ENCODE measurements around the gene LIF. TPM values are rescaled to one million over a fixed set of nuclear protein-coding genes. Genes with fewer than 3 reads are reported as not detected.

The LIF gene
- total and polyA plus RNA-seq, 2 of the 4 experiments (the other 2 are of a cell fraction) = 130 to 214 TPM

- TF ChIP-seq MAZ (IDR thresholded peaks at IDR 0.05; ENCODE audit: borderline replicate concordance, low read depth, low read length) (no peak), CHD1 (IDR thresholded peaks at IDR 0.05; ENCODE audit: low read depth, low read length) (no peak), BHLHE40 (IDR thresholded peaks at IDR 0.05; ENCODE audit: low read depth, low read length) (no peak), FOS (IDR thresholded peaks at IDR 0.05; ENCODE audit: low read depth, low read length) (no peak), CTCF (conservative IDR thresholded peaks at IDR 0.05; ENCODE audit: low read depth, low read length) (no peak), RCOR1 (IDR thresholded peaks at IDR 0.05; ENCODE audit: insufficient replicate concordance, low read length) (no peak), POLR2A (IDR thresholded peaks at IDR 0.05; ENCODE audit: low read depth, low read length) (no peak), MXI1 (IDR thresholded peaks at IDR 0.05; ENCODE audit: borderline replicate concordance, low read depth, low read length) (no peak), CEBPB (IDR thresholded peaks at IDR 0.05; ENCODE audit: low read depth, low read length) (no peak), RFX5 (IDR thresholded peaks at IDR 0.05; ENCODE audit: low read depth, low read length) (no peak), USF2 (IDR thresholded peaks at IDR 0.05; ENCODE audit: low read depth, low read length) (no peak), RAD21 (IDR thresholded peaks at IDR 0.05; ENCODE audit: low read length) (no peak), NFE2L2 (IDR thresholded peaks at IDR 0.05; ENCODE audit: low read depth, low read length) (no peak), ELK1 (IDR thresholded peaks at IDR 0.05; ENCODE audit: borderline replicate concordance, low read depth, low read length) (no peak), MAFK (IDR thresholded peaks at IDR 0.05; ENCODE audit: low read depth, low read length) (no peak), SMC3 (IDR thresholded peaks at IDR 0.05; ENCODE audit: low read depth, low read length) (no peak)
- Histone ChIP-seq H2BK5ac (ENCODE audit: low read depth, low read length, poor library complexity, severe bottlenecking) (no peak overlapping the region), H2AK9ac (replicated peaks; ENCODE audit: low read depth, low read length, poor library complexity) (no peak overlapping the region), H2AK5ac (ENCODE audit: low read depth, low read length) (peak overlapping the region; percentile 34), H3K9ac (ENCODE audit: low read depth, low read length) (no peak overlapping the region), H2AFZ (replicated peaks; ENCODE audit: low read length, poor library complexity) (peak overlapping the region; percentile 67), H3K9me3 (ENCODE audit: control insufficient read depth, insufficient read depth, low read length) (no peaks in the 10 kb centered on the region), H3K14ac (replicated peaks; ENCODE audit: low read depth, low read length) (no peak overlapping the region), H2BK120ac (ENCODE audit: low read depth, low read length) (no peak overlapping the region), H3K56ac (ENCODE audit: extremely low read depth, insufficient read depth, low read length) (no peak overlapping the region), H3K36me3 (ENCODE audit: control insufficient read depth, insufficient read depth, low read length) (no peaks in the 10 kb centered on the region), H3K4me2 (ENCODE audit: low read depth, low read length) (no peak overlapping the region), H3K79me1 (ENCODE audit: low read depth in 1 of 2, low read length in 2 of 2) (no peaks in the 10 kb centered on the region), H2BK15ac (ENCODE audit: low read depth, low read length) (no peak overlapping the region), H3K9me1 (ENCODE audit: insufficient read depth, low read length) (no peaks in the 10 kb centered on the region; the same call in 1 of the 2 replicates), H3K27me3 (ENCODE audit: control insufficient read depth, insufficient read depth, low read length) (no peaks in the 10 kb centered on the region; the same call in 1 of the 2 replicates), H4K5ac (ENCODE audit: low read depth, low read length) (no peak overlapping the region), H3K27ac (ENCODE audit: insufficient read depth, low read length) (no peak overlapping the region), H4K20me1 (ENCODE audit: insufficient read depth, low read length) (no peaks in the 10 kb centered on the region), H4K8ac (ENCODE audit: low read depth in 2 of 2, low read length in 2 of 2) (no peak overlapping the region), H3K18ac (ENCODE audit: low read depth, low read length) (no peak overlapping the region), H4K91ac (ENCODE audit: insufficient read depth, low read depth, low read length) (no peak overlapping the region; the same call in 1 of the 2 replicates), H3K4me3 (ENCODE audit: insufficient read depth, low read depth, low read length) (no peak overlapping the region), H3K4ac (ENCODE audit: low read depth, low read length) (no peak overlapping the region), H3K4me1 (ENCODE audit: control insufficient read depth, insufficient read depth, low read length) (peaks cover 6% of the 10 kb centered on the region; the same call in 1 of the 2 replicates), H3K23ac (ENCODE audit: low read depth, low read length) (no peak overlapping the region), H2BK20ac (ENCODE audit: low read depth, low read length) (no peak overlapping the region)
- dilution Hi-C loops (cut with HindIII; ENCODE audit: low sequenced_read_pairs, unreplicated experiment) (no loop called here), intact Hi-C loops (cut with micrococcal nuclease) (no loop called here), in situ Hi-C loops (cut with MboI; ENCODE audit: low sequenced_read_pairs) (no loop called here)
- BruUV-seq (replicated peaks) = no TSS peak
- WGBS, 2 experiments (ENCODE audit: extremely low coverage in 2 of 2, insufficient read length in 1 of 2) = 86% methylated on average over 5 of the region's 9 CpGs; no CpG with 5 or more reads in 1 of the 2 experiments
- DNase-seq (no peak), ATAC-seq (ENCODE audit: low read depth) (no peak)
- CTCF ChIA-PET = interaction anchor here (0.6 kb wide), 1 partner anchor 154 kb away, joined by 4 read pairs; no protein-coding TSS in a partner anchor
- POLR2A ChIA-PET (ENCODE audit: unreplicated experiment) = no interaction called here
Measured at GRCh38 chr22:30265131-30265720, 18.7 kb upstream of the LIF start.
